IMR-90 (cell line): Measurements from ENCODE around the gene SCTR. TPM values are rescaled to one million over a fixed set of nuclear protein-coding genes. Genes with fewer than 3 reads are reported as not detected.

ENCODE experiments used
- ATAC-seq: fragments of 200-7000 bp; cut with Tn5 transposase; 2 replicates; pipeline ENCODE4 v1.9.1; 2020; ENCODE audit warnings: low read depth, mild to moderate bottlenecking, moderate library complexity
- BruUV-seq: library from RNA; stranded (reverse); fragments of 400-500 nt; replicated peaks from 2 replicates; lab custom pipeline; 2021; lab: Mats Ljungman, UMichigan
- CTCF ChIA-PET: fragments of 300-600 bp; formaldehyde crosslinking; extraction: SDS; loops from one replicate; lab custom pipeline; 2021; ENCODE audit warnings: antibody characterized with exemption; lab: Yijun Ruan, JAX
- POLR2A ChIA-PET: fragments of 300-600 bp; sonication (Branson Sonifier 250); formaldehyde crosslinking; loops from one replicate; lab custom pipeline; 2022; ENCODE audit warnings: antibody characterized with exemption; ENCODE audit not compliant: unreplicated experiment; lab: Charles Lee
- DNase-seq: peaks from one replicate; pipeline ENCODE4 v3.0.0; 2013
- H2AFZ ChIP-seq: replicated peaks from 2 replicates; pipeline ENCODE3; 2013; ENCODE audit warnings: low read length, mild to moderate bottlenecking; ENCODE audit not compliant: poor library complexity
- H2AK5ac ChIP-seq: 2 replicates; pipeline ENCODE4 v1.6.1; 2013; ENCODE audit warnings: low read depth, low read length, inconsistent platforms
- H2AK9ac ChIP-seq: replicated peaks from 2 replicates; pipeline ENCODE3; 2013; ENCODE audit warnings: mild to moderate bottlenecking, low read depth, low read length, moderate library complexity; ENCODE audit not compliant: poor library complexity
- H2BK120ac ChIP-seq: 2 replicates; pipeline ENCODE4 v1.6.1; 2013; ENCODE audit warnings: low read depth, low read length, inconsistent platforms
- H2BK15ac ChIP-seq: 3 replicates; pipeline ENCODE4 v1.6.1; 2013; ENCODE audit warnings: low read depth, low read length, inconsistent platforms
- H2BK20ac ChIP-seq: 2 replicates; pipeline ENCODE4 v1.6.1; 2013; ENCODE audit warnings: low read depth, mild to moderate bottlenecking, inconsistent platforms, low read length, moderate library complexity
- H2BK5ac ChIP-seq: 2 replicates; pipeline ENCODE4 v1.6.1; 2013; ENCODE audit warnings: mild to moderate bottlenecking, low read depth, low read length, inconsistent platforms; ENCODE audit not compliant: poor library complexity, severe bottlenecking
- H3K14ac ChIP-seq: replicated peaks from 2 replicates; pipeline ENCODE4 v1.6.1; 2013; ENCODE audit warnings: low read depth, low read length, inconsistent platforms
- H3K18ac ChIP-seq: 2 replicates; pipeline ENCODE4 v1.6.1; 2013; ENCODE audit warnings: low read depth, low read length, control low read depth
- H3K23ac ChIP-seq: 2 replicates; pipeline ENCODE4 v1.6.1; 2013; ENCODE audit warnings: low read depth, low read length, inconsistent platforms
- H3K27ac ChIP-seq: 2 replicates; pipeline ENCODE4 v1.5.1; 2013; ENCODE audit warnings: mild to moderate bottlenecking, control low read depth, low read length; ENCODE audit not compliant: insufficient read depth
- H3K27me3 ChIP-seq: 2 replicates; pipeline ENCODE4 v1.6.1; 2013; ENCODE audit warnings: low read length; ENCODE audit not compliant: control insufficient read depth, insufficient read depth
- H3K36me3 ChIP-seq: 2 replicates; pipeline ENCODE4 v1.6.1; 2013; ENCODE audit warnings: low read length, mixed read lengths; ENCODE audit not compliant: control insufficient read depth, insufficient read depth
- H3K4ac ChIP-seq: 2 replicates; pipeline ENCODE4 v1.6.1; 2013; ENCODE audit warnings: low read depth, low read length, inconsistent platforms
- H3K4me1 ChIP-seq: 2 replicates; pipeline ENCODE4 v1.6.1; 2013; ENCODE audit warnings: low read length, mixed read lengths; ENCODE audit not compliant: control insufficient read depth, insufficient read depth
- H3K4me2 ChIP-seq: 2 replicates; pipeline ENCODE4 v1.6.1; 2013; ENCODE audit warnings: low read depth, mild to moderate bottlenecking, control low read depth, low read length, moderate library complexity
- H3K4me3 ChIP-seq: 2 replicates; pipeline ENCODE4 v1.5.1; 2013; ENCODE audit warnings: low read depth, mild to moderate bottlenecking, control low read depth, low read length, moderate library complexity; ENCODE audit not compliant: insufficient read depth
- H3K56ac ChIP-seq: 2 replicates; pipeline ENCODE4 v1.6.1; 2013; ENCODE audit warnings: low read length, inconsistent platforms; ENCODE audit not compliant: insufficient read depth; ENCODE audit errors: extremely low read depth
- H3K79me1 ChIP-seq, 2 experiments: 2 replicates each; pipeline ENCODE4 v1.6.1; 2013; ENCODE audit warnings: low read length in 2 of 2, inconsistent platforms in 1 of 2, low read depth in 1 of 2
- H3K9ac ChIP-seq: 2 replicates; pipeline ENCODE4 v1.6.1; 2013; ENCODE audit warnings: low read depth, low read length, control low read depth
- H3K9me1 ChIP-seq: 2 replicates; pipeline ENCODE4 v1.6.1; 2013; ENCODE audit warnings: low read length, inconsistent platforms; ENCODE audit not compliant: insufficient read depth
- H3K9me3 ChIP-seq: 2 replicates; pipeline ENCODE4 v1.6.1; 2013; ENCODE audit warnings: low read length; ENCODE audit not compliant: control insufficient read depth, insufficient read depth
- H4K20me1 ChIP-seq: 2 replicates; pipeline ENCODE4 v1.6.1; 2013; ENCODE audit warnings: low read length, inconsistent platforms; ENCODE audit not compliant: insufficient read depth
- H4K5ac ChIP-seq: 2 replicates; pipeline ENCODE4 v1.6.1; 2013; ENCODE audit warnings: mild to moderate bottlenecking, low read depth, low read length, control low read depth
- H4K8ac ChIP-seq, 2 experiments: 2 replicates each; pipeline ENCODE4 v1.6.1; 2013; ENCODE audit warnings: low read depth in 2 of 2, low read length in 2 of 2, control low read depth in 1 of 2, inconsistent platforms in 1 of 2
- H4K91ac ChIP-seq: 2 replicates; pipeline ENCODE4 v1.6.1; 2013; ENCODE audit warnings: low read depth, low read length, inconsistent platforms; ENCODE audit not compliant: insufficient read depth
- RAD21 ChIP-seq: IDR thresholded peaks from 2 replicates; pipeline ENCODE4 v1.6.1; 2012; ENCODE audit warnings: low read length, improper control_type of control experiment
- WGBS, 2 experiments: methylation state at CpG; one replicate each; pipeline versions ENCODE4 v1.1.5 to v1.1.7; 2013; ENCODE audit warnings: missing lambda C conversion rate in 2 of 2; ENCODE audit not compliant: insufficient read length in 1 of 2; ENCODE audit errors: extremely low coverage in 2 of 2; 5-methylcytosine and 5-hydroxymethylcytosine counted together
- dilution Hi-C: fragments of 300-500 bp; cut with HindIII; formaldehyde crosslinking; loops from one replicate; pipeline ENCODE4 v1.14.3; 2018; ENCODE audit warnings: low sequenced_read_pairs; ENCODE audit not compliant: unreplicated experiment
- in situ Hi-C: fragments of 300-500 bp; cut with MboI; formaldehyde crosslinking; loops from 3 replicates; pipeline ENCODE4 v1.14.3; 2019; ENCODE audit warnings: low sequenced_read_pairs, inconsistent platforms, mixed read lengths
- intact Hi-C: fragments of 100-400 bp; cut with micrococcal nuclease; formaldehyde crosslinking; loops from 2 replicates; pipeline ENCODE4 v1.10.0; 2022
- polyA plus RNA-seq, 3 experiments: library from polyadenylated mRNA; depleted of rRNA; stranded (reverse); fragments of >200 nt; gene quantifications; 2 replicates each; pipeline ENCODE4 v1.2.3, GENCODE V29; 2012; ENCODE audit warnings: low replicate concordance in 1 of 3
- total RNA-seq: library from RNA; depleted of rRNA; stranded (reverse); fragments of >200 nt; gene quantifications from 2 replicates; pipeline ENCODE4 v1.2.3, GENCODE V29; 2012
- TF ChIP-seq, protein P1 (sequence below): fragments of 150-350 bp; IDR thresholded peaks from 2 replicates; pipeline ENCODE4 v1.6.1; 2017; ENCODE audit warnings: mild to moderate bottlenecking, antibody characterized with exemption, low read length, low read depth

SCTR gene
- total and polyA plus RNA-seq, 2 of the 4 experiments (the other 2 are of a cell fraction), result not detected

DNA sequence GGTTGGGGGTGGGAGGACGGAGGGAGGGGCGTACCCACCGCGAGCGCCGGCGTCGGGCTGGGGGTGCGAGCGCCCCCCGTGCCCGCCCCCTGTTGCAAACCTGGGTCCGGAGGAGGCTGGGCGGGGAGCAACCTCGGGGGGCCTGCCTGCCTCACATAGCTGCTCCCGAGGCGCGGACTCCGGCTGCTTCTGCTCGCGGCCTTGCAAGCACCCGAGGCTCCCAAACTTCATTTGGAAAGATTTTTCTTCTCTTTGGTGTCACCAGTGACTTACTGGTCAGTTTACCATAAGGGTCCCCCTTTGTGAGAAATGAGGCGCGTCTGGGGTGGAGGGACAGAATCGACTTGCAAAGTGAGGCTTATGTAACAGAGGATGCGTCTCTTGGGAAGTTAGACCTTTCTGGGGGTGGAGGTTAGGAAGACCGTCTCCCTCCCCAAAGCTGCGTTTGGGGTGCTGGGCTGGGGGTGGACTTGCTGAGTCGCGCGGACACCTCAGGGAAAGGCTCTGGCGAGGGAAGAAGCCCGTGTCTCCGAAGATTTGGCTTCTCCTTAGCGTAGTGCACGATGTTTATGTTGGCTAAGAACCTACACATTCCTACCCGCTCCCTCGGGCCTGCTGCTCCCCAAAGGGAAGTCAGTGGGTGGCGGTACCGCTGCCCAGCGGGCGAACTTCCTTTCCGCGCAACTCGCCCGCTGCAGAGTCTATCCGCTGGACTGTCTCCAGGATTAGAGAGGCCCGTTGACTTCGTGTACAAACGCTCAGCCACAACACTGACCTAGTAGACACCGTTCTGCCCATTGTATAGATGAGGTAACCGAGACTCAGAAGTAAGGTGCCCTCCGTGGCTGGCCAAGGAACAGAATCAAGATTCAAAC is 92.1 kb downstream of the SCTR start:
- TF ChIP-seq, protein P1, sequence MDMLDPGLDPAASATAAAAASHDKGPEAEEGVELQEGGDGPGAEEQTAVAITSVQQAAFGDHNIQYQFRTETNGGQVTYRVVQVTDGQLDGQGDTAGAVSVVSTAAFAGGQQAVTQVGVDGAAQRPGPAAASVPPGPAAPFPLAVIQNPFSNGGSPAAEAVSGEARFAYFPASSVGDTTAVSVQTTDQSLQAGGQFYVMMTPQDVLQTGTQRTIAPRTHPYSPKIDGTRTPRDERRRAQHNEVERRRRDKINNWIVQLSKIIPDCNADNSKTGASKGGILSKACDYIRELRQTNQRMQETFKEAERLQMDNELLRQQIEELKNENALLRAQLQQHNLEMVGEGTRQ, result no peak
- no peak for TF ChIP-seq RAD21
- no peak overlapping the region for H4K5ac ChIP-seq
- peak overlapping the region; percentile 73 for H2AFZ ChIP-seq
- dilution Hi-C loops, result no loop called here
- intact Hi-C loops, result no loop called here
- H2AK9ac ChIP-seq, result no peak overlapping the region
- no peak overlapping the region for H4K91ac ChIP-seq
- H2AK5ac ChIP-seq, result no peak overlapping the region
- peak; percentile 9 for DNase-seq
- peaks cover 3% of the 10 kb centered on the region; the same call in 1 of the 2 replicates for H3K4me1 ChIP-seq
- H3K9ac ChIP-seq, result no peak overlapping the region
- peaks cover 62% of the 10 kb centered on the region for H3K27me3 ChIP-seq
- no peak overlapping the region for H2BK15ac ChIP-seq
- H2BK5ac ChIP-seq, result no peak overlapping the region
- in situ Hi-C loops, result no loop called here
- no peaks in the 10 kb centered on the region; the same call in 1 of the 2 replicates for H3K9me3 ChIP-seq
- H2BK120ac ChIP-seq, result no peak overlapping the region
- H2BK20ac ChIP-seq, result no peak overlapping the region
- H3K56ac ChIP-seq, result no peak overlapping the region
- BruUV-seq, result no TSS peak
- CTCF ChIA-PET, result no interaction called here
- H4K8ac ChIP-seq, result no peak overlapping the region
- H3K4ac ChIP-seq, result no peak overlapping the region
- peak; percentile 12 for ATAC-seq
- POLR2A ChIA-PET, result no interaction called here
- no peaks in the 10 kb centered on the region for H3K9me1 ChIP-seq
- peak overlapping the region; percentile 31; the same call in 1 of the 2 replicates for H3K4me2 ChIP-seq
- H3K23ac ChIP-seq, result no peak overlapping the region
- peak overlapping the region; percentile 6; the same call in 1 of the 2 replicates for H3K4me3 ChIP-seq
- 7% methylated on average over 10 of the region's 53 CpGs; no CpG with 5 or more reads in 1 of the 2 experiments for WGBS, 2 experiments
- H3K18ac ChIP-seq, result no peak overlapping the region
- H3K14ac ChIP-seq, result no peak overlapping the region
- H3K36me3 ChIP-seq, result no peaks in the 10 kb centered on the region
- no peaks in the 10 kb centered on the region for H3K79me1 ChIP-seq
- H4K20me1 ChIP-seq, result no peaks in the 10 kb centered on the region
- H3K27ac ChIP-seq, result no peak overlapping the region
